Colon (tissue), 2 donors: ENCODE data around the gene ZSCAN29.

Experiments used
- FAIRE-seq: peaks from 2 replicates; lab custom pipeline; 2012; peaks lifted over from hg19 to GRCh38; lab: Jason Lieb, UNC
- donor health status: control.
- donor health status: control.

ZSCAN29 gene

DNA sequence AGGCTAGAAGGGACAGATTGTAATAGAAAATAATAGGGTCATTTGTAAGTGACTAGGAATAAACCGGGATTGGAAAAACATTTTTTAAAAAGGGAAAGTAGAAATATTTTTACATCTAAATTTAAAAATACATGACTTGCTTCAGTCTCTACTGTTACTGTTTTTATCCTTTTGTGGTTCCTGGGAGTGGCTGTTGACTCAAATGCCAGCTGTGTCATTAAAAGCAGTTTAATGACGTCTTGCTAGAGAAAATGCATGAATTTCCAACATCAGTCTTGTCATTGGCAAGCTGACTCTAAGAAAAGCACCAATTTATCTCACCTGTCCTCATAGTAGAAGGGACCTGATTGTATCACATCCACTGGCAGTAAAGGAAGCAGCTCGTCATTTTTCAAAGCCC, 23.7 kb downstream of the ZSCAN29 start:
- no peak for FAIRE-seq

DNA sequence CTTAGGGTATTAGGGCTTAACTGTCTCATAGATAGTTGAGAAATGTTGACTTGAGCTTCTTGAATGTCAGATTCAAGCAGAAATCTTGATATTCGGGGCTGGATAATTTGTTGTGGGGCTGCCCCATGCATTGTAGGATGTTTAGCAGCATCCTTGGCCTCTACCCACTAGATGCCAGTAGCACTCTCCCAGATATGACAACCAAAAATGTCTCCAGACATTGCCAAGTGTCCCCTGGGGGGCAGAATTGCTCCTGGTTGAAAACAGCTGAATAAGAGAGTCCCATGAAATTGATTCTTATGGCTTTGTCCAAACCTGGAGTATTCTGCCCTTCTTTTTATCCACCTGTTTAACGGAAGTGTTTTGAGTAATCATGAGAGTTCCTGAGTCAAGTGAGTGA, 24.5 kb downstream of the ZSCAN29 start:
- FAIRE-seq = no peak

DNA sequence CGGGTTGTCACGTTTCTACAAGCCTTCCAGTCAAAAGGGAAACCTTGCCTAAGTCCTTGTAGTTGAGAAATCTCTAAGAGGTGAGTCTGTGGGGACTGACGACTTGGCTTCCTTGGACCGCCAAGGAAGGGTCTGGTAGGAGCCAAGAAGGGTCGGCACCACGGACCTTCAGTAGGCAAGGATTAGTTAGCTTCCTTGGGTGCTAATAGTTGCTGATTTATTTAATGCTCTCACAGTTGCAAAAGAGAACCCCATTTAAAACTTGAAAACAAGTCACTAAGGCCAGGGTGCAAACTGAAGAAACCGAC, 40.1 kb downstream of the ZSCAN29 start:
- FAIRE-seq = no peak

- no peak for FAIRE-seq
Observed at GRCh38 chr15:43329960-43330779, 40.7 kb downstream of the ZSCAN29 start, which contains the start of gene LCMT2. Gene LCMT2 (minus strand): TSS chr15:43330573. CDS start chr15:43330489, 84 bp downstream.

- FAIRE-seq = no peak
Observed at GRCh38 chr15:43329217-43329959, 41.5 kb downstream of the ZSCAN29 start.

DNA sequence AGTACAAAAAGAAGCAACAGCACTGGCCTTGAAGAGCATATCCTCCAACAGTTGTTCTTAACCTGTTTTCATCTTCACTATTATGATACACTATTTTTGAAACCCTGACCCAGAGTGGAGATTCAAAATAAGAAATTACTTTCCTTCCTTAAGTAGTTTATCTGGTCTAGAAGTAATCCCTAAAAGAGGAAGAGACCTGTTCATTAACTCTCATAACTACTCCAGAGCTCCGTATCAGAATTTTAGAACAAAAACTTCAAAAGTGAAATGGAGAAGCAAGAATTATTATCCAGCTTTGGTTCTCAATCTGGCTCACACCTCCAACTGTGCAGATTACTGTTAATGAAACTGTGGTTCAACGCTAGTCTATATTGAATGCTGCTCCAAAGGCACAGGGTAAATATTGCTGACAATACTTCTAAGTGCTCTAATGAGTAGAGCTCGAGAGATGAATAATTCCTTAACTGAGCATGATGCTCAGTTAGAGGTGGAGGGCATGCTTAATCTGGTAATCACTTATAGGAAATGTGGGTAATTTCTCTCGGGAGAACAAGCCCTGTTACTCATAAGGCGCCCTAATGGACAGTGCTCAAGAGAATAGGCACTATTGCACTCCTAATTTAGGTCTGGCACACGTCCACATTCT, 45.7 kb downstream of the ZSCAN29 start:
- FAIRE-seq = no peak

GRCh38 chr15:43318990-43319771, 51.7 kb downstream of the ZSCAN29 start:
- no peak for FAIRE-seq

- FAIRE-seq = no peak
Observed at GRCh38 chr15:43317566-43318184, 53.2 kb downstream of the ZSCAN29 start.

- FAIRE-seq = no peak
Observed at GRCh38 chr15:43316971-43317346, 53.9 kb downstream of the ZSCAN29 start.

DNA sequence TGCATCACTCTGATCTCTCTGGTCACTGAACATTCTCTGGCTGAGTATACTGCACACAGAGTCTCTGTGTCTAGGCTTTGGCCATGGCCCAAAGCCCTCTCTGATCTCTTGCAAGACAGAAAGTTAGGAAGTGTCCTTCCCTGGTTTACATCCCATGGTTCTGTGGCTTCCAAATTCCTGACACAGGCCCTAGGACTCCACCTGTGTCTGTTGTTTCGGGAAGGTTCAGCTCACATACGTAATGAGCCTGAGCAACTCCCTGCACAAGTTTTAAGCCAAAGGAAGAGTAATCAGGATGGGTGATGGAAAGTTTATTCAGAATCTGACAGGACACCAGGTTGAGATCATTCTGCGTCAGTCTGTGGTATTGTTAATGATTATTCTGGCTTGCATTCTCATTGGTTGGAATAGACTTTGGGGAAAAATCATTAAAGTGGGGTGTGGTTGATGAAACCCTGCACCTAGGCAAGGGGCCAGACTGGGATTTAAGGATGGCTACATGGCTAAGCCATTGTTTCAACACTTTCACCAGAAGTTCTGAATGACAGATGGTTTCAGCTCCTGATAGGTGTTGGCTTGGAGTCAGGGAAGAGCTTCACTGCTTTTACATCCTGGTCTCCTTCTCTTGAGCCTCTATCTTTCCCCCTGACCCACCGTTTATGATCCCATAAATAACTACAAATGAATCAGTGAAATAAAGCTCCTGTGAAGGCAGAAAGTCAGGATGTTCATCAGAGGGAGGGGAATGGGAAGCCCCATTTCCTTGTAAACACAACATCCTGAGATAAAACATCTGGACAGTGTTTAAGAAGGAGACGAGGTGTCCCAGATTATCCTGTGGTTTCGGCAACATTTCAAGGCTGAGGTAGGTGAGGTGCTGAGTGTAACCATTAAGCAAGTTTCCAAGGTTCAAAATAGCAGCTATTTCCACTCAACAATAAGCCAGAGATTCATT, 54.5 kb downstream of the ZSCAN29 start:
- no peak for FAIRE-seq

GRCh38 chr15:43314171-43314570, 56.7 kb downstream of the ZSCAN29 start:
- no peak for FAIRE-seq

- no peak for FAIRE-seq
Observed at GRCh38 chr15:43312378-43312777, 58.5 kb downstream of the ZSCAN29 start.
